Smooth muscle cell (in vitro differentiated cells): Measurements from ENCODE around the gene LIPH. TPM values are rescaled to one million over a fixed set of nuclear protein-coding genes. Genes with fewer than 3 reads are reported as not detected.
A peak's percentile ranks its signal among the peaks of the same experiment; 100 is the strongest.

Source experiments
- DNase-seq: peaks from one replicate; lab custom pipeline; 2025; ENCODE audit not compliant: unreplicated experiment; lab: John Stamatoyannopoulos, UW
- H2AFZ ChIP-seq: fragments of 200-600 bp; sonication (generic); 2 replicates; pipeline ENCODE4 v1.6.0; 2016; ENCODE audit warnings: antibody characterized with exemption, low read depth, mild to moderate bottlenecking
- H3F3A ChIP-seq: fragments of 200-600 bp; sonication (generic); 2 replicates; pipeline ENCODE4 v1.6.0; 2017; ENCODE audit warnings: antibody characterized with exemption, low read depth
- H3K27ac ChIP-seq: fragments of 200-600 bp; sonication (generic); 2 replicates; pipeline ENCODE4 v1.5.1; 2016; ENCODE audit warnings: low read depth, mild to moderate bottlenecking
- H3K27me3 ChIP-seq: fragments of 200-600 bp; sonication (generic); 2 replicates; pipeline ENCODE4 v1.6.1; 2016; ENCODE audit warnings: low read depth, mild to moderate bottlenecking
- H3K36me3 ChIP-seq: fragments of 200-600 bp; sonication (generic); 2 replicates; pipeline ENCODE4 v1.5.1; 2016; ENCODE audit warnings: low read depth
- H3K4me1 ChIP-seq: fragments of 200-600 bp; sonication (generic); 2 replicates; pipeline ENCODE4 v1.5.1; 2016; ENCODE audit warnings: low read depth
- H3K4me2 ChIP-seq: fragments of 200-600 bp; sonication (generic); 2 replicates; pipeline ENCODE4 v1.6.0; 2016; ENCODE audit warnings: mild to moderate bottlenecking
- H3K4me3 ChIP-seq: fragments of 200-600 bp; sonication (generic); 2 replicates; pipeline ENCODE4 v1.5.1; 2016; ENCODE audit warnings: mild to moderate bottlenecking
- H3K79me2 ChIP-seq: fragments of 200-600 bp; sonication (generic); 2 replicates; pipeline ENCODE4 v1.6.0; 2016; ENCODE audit warnings: low read depth, mild to moderate bottlenecking
- H3K9ac ChIP-seq: fragments of 200-600 bp; sonication (generic); 2 replicates; pipeline ENCODE4 v1.6.0; 2016; ENCODE audit warnings: low read depth
- H3K9me3 ChIP-seq: fragments of 200-600 bp; sonication (generic); replicated peaks from 2 replicates; pipeline ENCODE4 v1.5.1; 2016; ENCODE audit warnings: low read depth
- H4K20me1 ChIP-seq: fragments of 200-600 bp; sonication (generic); 2 replicates; pipeline ENCODE4 v1.6.0; 2016; ENCODE audit warnings: low read depth
- CTCF ChIP-seq: fragments of 200-600 bp; sonication (generic); IDR thresholded peaks from 2 replicates; pipeline ENCODE4 v1.5.1; 2017; ENCODE audit warnings: borderline replicate concordance, mild to moderate bottlenecking, antibody characterized with exemption; ENCODE audit not compliant: insufficient read depth, poor library complexity, severe bottlenecking
- WGBS: methylation state at CpG from one replicate; pipeline ENCODE4 v1.1.7; 2016; ENCODE audit warnings: low lambda C conversion rate; 5-methylcytosine and 5-hydroxymethylcytosine counted together
- polyA plus RNA-seq: library from polyadenylated mRNA; unstranded; fragments of >200 nt; fragmentation: Nextera tagmentation; extraction: Ambion mirVana; gene quantifications from 2 replicates; pipeline ENCODE4 v1.2.1, GENCODE V29; 2016
- total RNA-seq: library from RNA; depleted of rRNA; stranded (reverse); fragments of >200 nt; gene quantifications from 2 replicates; pipeline ENCODE4 v1.2.3, GENCODE V29; 2014

The LIPH gene
- total and polyA plus RNA-seq, 2 experiments from 2014 or later, result 0.03 to 0.04 TPM

GRCh38 chr3:185585859-185586685 is 33.7 kb upstream of the LIPH start, which contains the start of gene SENP2:
Gene SENP2, plus strand, starts transcription at chr3:185586295. Its CDS starts 119 bp downstream, at chr3:185586414.
- peak; percentile 98 for DNase-seq
- Histone ChIP-seq H2AFZ (peak within 1 kb of the TSS; percentile 79), H3K79me2 (peaks cover 26% of the 10 kb centered on the region), H3F3A (no peaks in the 10 kb centered on the region), H3K9ac (peak within 1 kb of the TSS; percentile 98), H3K27ac (peak within 1 kb of the TSS; percentile 97), H3K27me3 (no peaks in the 10 kb centered on the region), H3K36me3 (no peaks in the 10 kb centered on the region), H3K4me2 (peak within 1 kb of the TSS; percentile 90), H4K20me1 (peaks cover 15% of the 10 kb centered on the region), H3K4me1 (peaks cover 3% of the 10 kb centered on the region), H3K9me3 (no peaks in the 10 kb centered on the region), H3K4me3 (peak within 1 kb of the TSS; percentile 84)
- WGBS, result under 1% methylated on average over 64 of the region's 64 CpGs
- no peak for TF ChIP-seq CTCF

GRCh38 chr3:185585518-185585858 is 33.1 kb upstream of the LIPH start:
- Histone ChIP-seq H3K36me3 (no peaks in the 10 kb centered on the region), H3K9ac (peak overlapping the region; percentile 34), H3K9me3 (no peaks in the 10 kb centered on the region), H2AFZ (peak overlapping the region; percentile 79), H3K4me2 (peak overlapping the region; percentile 82), H3K79me2 (peaks cover 26% of the 10 kb centered on the region), H3K4me1 (peaks cover 3% of the 10 kb centered on the region), H3F3A (no peaks in the 10 kb centered on the region), H3K27me3 (no peaks in the 10 kb centered on the region), H3K4me3 (peak overlapping the region; percentile 84), H3K27ac (peak overlapping the region; percentile 39), H4K20me1 (peaks cover 15% of the 10 kb centered on the region)
- DNase-seq, result no peak
- no peak for TF ChIP-seq CTCF
- WGBS, result 56% methylated on average over 9 of the region's 9 CpGs

- H4K20me1 ChIP-seq, result peaks cover 15% of the 10 kb centered on the region
- H3K9me3 ChIP-seq, result no peaks in the 10 kb centered on the region
- no peak for DNase-seq
- no peaks in the 10 kb centered on the region for H3K36me3 ChIP-seq
- no peak overlapping the region for H3K4me3 ChIP-seq
- H3K79me2 ChIP-seq, result peaks cover 25% of the 10 kb centered on the region
- H3K27ac ChIP-seq, result no peak overlapping the region
- no peaks in the 10 kb centered on the region for H3F3A ChIP-seq
- 85% methylated on average over 4 of the region's 4 CpGs for WGBS
- no peak overlapping the region for H3K4me2 ChIP-seq
- no peak for TF ChIP-seq CTCF
- H3K27me3 ChIP-seq, result no peaks in the 10 kb centered on the region
- H2AFZ ChIP-seq, result no peak overlapping the region
- no peak overlapping the region for H3K9ac ChIP-seq
- peaks cover 3% of the 10 kb centered on the region for H3K4me1 ChIP-seq
These were observed 32.3 kb upstream of the LIPH start for GRCh38 chr3:185584686-185585085.
